Activated naive CD8-positive, alpha-beta T cell treated with anti-CD3 and anti-CD28 coated beads for 36 hours (primary cell): Measurements from ENCODE around the gene RAMP1. TPM values are rescaled to one million over a fixed set of nuclear protein-coding genes. Genes with fewer than 3 reads are reported as not detected.
"Not testable (repeated sequence)": the region's sequence is repeated elsewhere in the genome, so short reads cannot be mapped to it uniquely, and the experiment has no call there.

ENCODE experiments used
- DNase-seq: peaks from one replicate; pipeline ENCODE4 v3.0.0; 2021
- H3K27ac Mint-ChIP-seq: one replicate; pipeline ENCODE4 v1.8.0; 2022; ENCODE audit warnings: mild to moderate bottlenecking, moderate library complexity, mixed read lengths
- H3K27me3 Mint-ChIP-seq: one replicate; pipeline ENCODE4 v1.8.0; 2022; ENCODE audit warnings: mild to moderate bottlenecking, mixed read lengths
- H3K36me3 Mint-ChIP-seq: one replicate; pipeline ENCODE4 v1.8.0; 2021; ENCODE audit warnings: mild to moderate bottlenecking, mixed read lengths
- H3K4me1 Mint-ChIP-seq: one replicate; pipeline ENCODE4 v1.8.0; 2021; ENCODE audit warnings: mixed read lengths
- H3K4me3 Mint-ChIP-seq: one replicate; pipeline ENCODE4 v1.8.0; 2022; ENCODE audit warnings: mild to moderate bottlenecking, moderate library complexity, mixed read lengths
- H3K9me3 Mint-ChIP-seq: one replicate; pipeline ENCODE4 v1.8.0; 2022; ENCODE audit warnings: mixed read lengths
- total RNA-seq, 2 experiments: library from RNA; stranded (reverse); gene quantifications; one replicate each; pipeline ENCODE4 v1.2.3, GENCODE V29; 2021

The RAMP1 gene
- total RNA-seq, 2 experiments from 2014 or later = 0.24 to 0.25 TPM

DNA sequence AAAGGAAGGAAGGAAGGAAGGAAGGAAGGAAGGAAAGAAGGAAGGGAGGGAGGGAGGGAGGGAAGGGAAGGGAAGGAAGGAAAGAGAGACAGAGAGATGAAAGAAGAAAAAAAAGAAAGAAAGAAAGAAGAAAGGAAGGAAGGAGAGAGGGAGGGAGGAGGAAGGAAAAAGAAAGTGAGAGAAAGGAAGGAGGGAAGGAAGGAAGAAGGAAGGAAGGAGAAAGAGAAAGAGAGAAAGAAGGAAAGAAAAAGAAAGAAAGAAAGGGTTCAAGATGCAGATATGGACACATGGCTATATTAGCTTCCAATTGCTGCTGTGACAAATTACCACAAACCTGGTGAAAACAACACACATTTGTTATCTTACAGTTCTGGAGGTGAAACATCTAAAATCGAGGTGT is 87.0 kb downstream of the RAMP1 start:
- H3K36me3 Mint-ChIP-seq = peaks cover 8% of the 10 kb centered on the region
- no peak for DNase-seq
- peaks cover 15% of the 10 kb centered on the region for H3K9me3 Mint-ChIP-seq
- no peak overlapping the region for H3K4me3 Mint-ChIP-seq
- H3K4me1 Mint-ChIP-seq = peaks cover 21% of the 10 kb centered on the region
- no peak overlapping the region for H3K27ac Mint-ChIP-seq
- no peaks in the 10 kb centered on the region for H3K27me3 Mint-ChIP-seq

DNA sequence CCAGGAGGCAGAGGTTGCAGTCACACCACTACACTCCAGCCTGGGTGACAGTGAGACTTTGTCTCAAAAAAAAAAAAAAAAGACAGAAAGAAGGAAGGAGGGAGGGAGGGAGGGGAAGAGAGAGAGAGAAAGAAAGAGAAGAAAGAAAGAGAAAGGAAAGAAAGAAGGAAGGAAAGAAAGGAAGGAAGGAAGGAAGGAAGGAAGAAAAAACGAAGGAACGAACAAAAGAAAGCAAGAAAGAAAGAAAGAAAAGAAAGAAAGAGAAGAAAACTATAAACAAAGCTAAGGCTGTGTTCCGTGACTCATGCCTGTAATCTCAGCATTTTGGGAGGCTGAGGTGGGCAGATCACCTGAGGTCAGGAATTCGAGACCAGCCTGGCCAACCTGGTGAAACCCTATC is 91.9 kb downstream of the RAMP1 start:
- H3K9me3 Mint-ChIP-seq = not testable (repeated sequence)

DNA sequence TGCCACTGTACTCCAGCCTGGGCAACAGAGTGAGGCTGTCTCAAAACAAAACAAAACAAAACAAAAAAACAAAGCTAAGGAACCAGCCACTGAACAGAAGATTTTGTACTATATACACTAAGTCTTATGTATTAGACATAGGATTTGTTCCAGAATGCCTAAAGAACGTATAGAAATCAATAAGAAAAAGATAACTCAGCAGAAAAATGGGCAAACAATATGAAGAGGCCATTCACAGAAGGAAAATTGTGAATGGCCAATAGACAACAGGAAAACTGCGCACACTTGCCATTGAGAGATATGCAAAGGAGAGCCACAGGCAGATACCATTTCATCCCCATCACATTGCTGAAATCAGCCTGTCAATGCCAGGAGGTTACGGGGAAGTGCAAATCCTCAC is 92.5 kb downstream of the RAMP1 start:
- no peak overlapping the region for H3K4me3 Mint-ChIP-seq
- peaks cover 11% of the 10 kb centered on the region for H3K27me3 Mint-ChIP-seq
- peaks cover 4% of the 10 kb centered on the region for H3K9me3 Mint-ChIP-seq
- peaks cover 2% of the 10 kb centered on the region for H3K4me1 Mint-ChIP-seq
- no peak for DNase-seq
- H3K36me3 Mint-ChIP-seq = no peaks in the 10 kb centered on the region
- no peak overlapping the region for H3K27ac Mint-ChIP-seq

More for the DNA sequence above, 91.9 kb downstream of the RAMP1 start:
- not testable (repeated sequence) for H3K27me3 Mint-ChIP-seq, H3K4me1 Mint-ChIP-seq, DNase-seq, H3K27ac Mint-ChIP-seq, H3K4me3 Mint-ChIP-seq, H3K36me3 Mint-ChIP-seq

DNA sequence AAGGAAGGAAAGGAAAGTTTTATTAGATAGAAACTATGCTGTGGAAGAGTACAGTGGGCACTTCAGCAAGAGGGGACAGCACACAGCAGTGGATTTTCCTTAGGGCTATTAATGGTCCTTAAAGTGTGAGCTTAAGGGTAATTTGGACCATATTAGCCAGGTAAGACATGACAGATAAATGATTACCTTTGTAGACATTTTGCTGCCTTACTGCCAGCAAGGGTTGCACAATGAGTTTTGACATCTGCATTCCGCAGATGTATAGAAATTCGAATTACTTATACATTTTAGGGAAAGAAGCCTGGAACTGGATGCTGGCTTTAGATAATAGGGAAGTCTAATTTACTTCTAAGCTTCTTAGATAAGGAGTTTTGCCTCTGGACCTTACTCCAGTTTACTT is 93.4 kb downstream of the RAMP1 start:
- Mint-ChIP-seq H3K27ac (no peak overlapping the region), H3K4me1 (peaks cover 3% of the 10 kb centered on the region), H3K4me3 (no peak overlapping the region), H3K9me3 (no peaks in the 10 kb centered on the region), H3K36me3 (no peaks in the 10 kb centered on the region), H3K27me3 (peaks cover 21% of the 10 kb centered on the region)
- no peak for DNase-seq

DNA sequence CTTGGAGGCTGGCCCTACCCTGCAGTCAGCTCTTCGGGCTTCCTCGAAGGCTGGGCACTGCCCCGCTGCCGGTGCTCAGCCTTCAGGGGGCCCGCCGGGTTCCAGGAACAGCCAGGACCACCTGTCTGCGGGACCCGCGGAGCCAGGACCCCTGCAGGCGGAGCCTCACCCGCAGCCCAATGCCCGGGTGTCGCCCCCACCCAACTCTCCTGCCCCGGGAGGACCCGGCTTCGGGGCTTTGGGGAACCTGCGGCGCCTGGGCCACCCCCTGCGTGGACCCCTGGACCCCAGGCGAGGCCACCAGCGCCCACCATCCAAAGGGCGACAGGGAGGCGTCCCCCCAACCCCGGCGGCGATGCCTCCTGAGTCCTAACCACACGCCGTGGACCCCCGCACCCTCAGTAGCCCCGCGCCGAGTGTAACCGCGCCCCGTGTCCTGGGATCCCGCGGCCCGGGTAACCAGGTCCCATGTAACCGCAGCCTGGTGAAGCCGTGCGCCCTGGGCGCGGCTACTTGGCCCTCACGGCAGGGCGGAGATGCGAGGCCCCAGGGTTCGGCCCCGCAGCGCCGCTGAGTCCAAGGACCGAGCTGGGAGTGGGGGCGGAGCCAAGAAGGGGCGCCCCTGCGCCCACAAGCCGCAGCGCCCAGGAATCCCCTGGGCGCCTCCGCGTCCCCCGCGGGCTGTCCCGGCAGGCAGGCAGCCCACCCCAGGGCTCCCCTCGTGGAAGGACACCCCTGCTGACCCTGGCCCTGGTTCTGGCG is 96.4 kb downstream of the RAMP1 start:
- Mint-ChIP-seq H3K27me3 (peaks cover 22% of the 10 kb centered on the region), H3K36me3 (no peaks in the 10 kb centered on the region), H3K9me3 (no peaks in the 10 kb centered on the region), H3K27ac (no peak overlapping the region), H3K4me1 (peaks cover 3% of the 10 kb centered on the region), H3K4me3 (no peak overlapping the region)
- peak; percentile 30 for DNase-seq

DNA sequence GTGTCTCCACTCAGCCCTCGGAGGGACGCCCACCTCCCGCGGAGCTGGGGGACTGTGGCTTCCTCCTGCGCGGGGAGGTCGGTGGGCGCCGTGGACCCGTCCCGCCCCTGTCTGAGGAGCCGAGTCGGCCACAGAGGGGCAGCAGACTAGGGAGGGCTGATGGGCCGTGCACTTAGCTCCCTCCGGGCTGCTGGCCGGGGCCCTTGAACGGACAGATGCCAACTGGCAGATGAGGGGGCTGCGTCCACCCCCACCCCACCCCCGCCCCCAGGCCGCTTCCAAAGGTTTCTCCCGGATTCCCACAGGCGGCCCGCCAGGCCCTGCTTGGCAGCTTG is 96.9 kb downstream of the RAMP1 start:
- Mint-ChIP-seq H3K36me3 (no peaks in the 10 kb centered on the region), H3K4me3 (no peak overlapping the region), H3K4me1 (peaks cover 3% of the 10 kb centered on the region), H3K27ac (no peak overlapping the region), H3K27me3 (peaks cover 22% of the 10 kb centered on the region), H3K9me3 (no peaks in the 10 kb centered on the region)
- DNase-seq = no peak

DNA sequence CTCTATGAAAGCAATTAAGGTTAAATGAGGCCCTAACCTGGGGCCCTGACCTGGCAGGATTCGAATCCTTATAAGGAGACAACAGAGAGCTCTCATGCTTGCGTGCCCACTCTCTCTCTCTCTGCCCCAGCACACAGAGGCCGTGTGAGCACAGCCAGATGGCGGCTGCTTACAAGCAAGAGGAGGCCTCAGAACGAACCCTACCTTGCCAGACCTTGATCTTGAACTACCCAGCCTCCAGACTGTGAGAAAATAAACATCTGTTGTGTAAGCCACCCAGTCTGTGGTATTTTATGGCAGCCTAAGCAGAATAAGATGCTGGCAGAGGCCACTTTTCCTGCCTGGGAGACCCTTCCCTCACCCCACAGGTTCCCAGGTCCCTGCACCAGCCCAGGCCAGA is 102.2 kb downstream of the RAMP1 start:
- Mint-ChIP-seq H3K9me3 (peaks cover 12% of the 10 kb centered on the region), H3K36me3 (no peaks in the 10 kb centered on the region), H3K4me1 (peaks cover 5% of the 10 kb centered on the region), H3K27ac (no peak overlapping the region), H3K4me3 (no peak overlapping the region), H3K27me3 (peaks cover 14% of the 10 kb centered on the region)
- no peak for DNase-seq

Other genes starting within 250 kb of the RAMP1 start
- gene LRRFIP1, start 232.0 kb upstream of the RAMP1 start, total RNA-seq = 100 to 1,000 TPM; 162 to 164 TPM
- under 1 TPM; 0.46 to 0.47 TPM for gene RBM44, start 60.8 kb upstream of the RAMP1 start, total RNA-seq
- gene UBE2F, start 107.4 kb downstream of the RAMP1 start, total RNA-seq = 10 to 100 TPM; 57.9 to 58.9 TPM
- gene SCLY, start 201.4 kb downstream of the RAMP1 start, total RNA-seq = 10 to 100 TPM; 71.6 to 72.9 TPM
- not detected for gene ESPNL, start 240.7 kb downstream of the RAMP1 start, total RNA-seq